H1 (cell line): ENCODE measurements around the gene CCR9. TPM values are rescaled to one million over a fixed set of nuclear protein-coding genes. Genes with fewer than 3 reads are reported as not detected.

Experiments used
- GABPA ChIP-seq: IDR thresholded peaks from 2 replicates; pipeline ENCODE4 v1.6.1; 2011; ENCODE audit warnings: mild to moderate bottlenecking, low read length, moderate library complexity, borderline replicate concordance; ENCODE audit not compliant: insufficient read depth
- JUND ChIP-seq: IDR thresholded peaks from 2 replicates; pipeline ENCODE4 v1.6.1; 2011; ENCODE audit warnings: mild to moderate bottlenecking, improper control_type of control experiment, low read length
- KDM4A ChIP-seq: IDR thresholded peaks from one replicate; pipeline ENCODE4 v1.7.1; 2012; ENCODE audit warnings: low read depth, mild to moderate bottlenecking, moderate library complexity, low read length, inconsistent platforms; ENCODE audit not compliant: severe bottlenecking
- POU5F1 ChIP-seq: IDR thresholded peaks from 2 replicates; pipeline ENCODE4 v1.6.1; 2011; ENCODE audit warnings: low read depth, mild to moderate bottlenecking, low read length, moderate library complexity
- SP1 ChIP-seq: IDR thresholded peaks from 2 replicates; pipeline ENCODE4 v1.6.1; 2011; ENCODE audit warnings: low read depth, low read length
- TAF1 ChIP-seq: IDR thresholded peaks from 2 replicates; pipeline ENCODE4 v1.6.1; 2011; ENCODE audit warnings: mild to moderate bottlenecking, low read depth, low read length
- USF2 ChIP-seq: IDR thresholded peaks from 2 replicates; pipeline ENCODE4 v1.6.1; 2011; ENCODE audit warnings: low read length, improper control_type of control experiment
- ZNF274 ChIP-seq: IDR thresholded peaks from 2 replicates; pipeline ENCODE4 v1.7.0; 2012; ENCODE audit warnings: low read length, borderline replicate concordance; ENCODE audit errors: extremely low read depth
- polyA plus RNA-seq, 7 experiments: library from polyadenylated mRNA; depleted of rRNA in 3 of 7; stranded (reverse) in 5 of 7; unstranded in 2 of 7; fragments of >200 nt in 5 of 7; fragments of 200-250 nt in 2 of 7; gene quantifications; 1 replicate in 5 of 7; 2 replicates in 1 of 7; 4 replicates in 1 of 7; pipeline versions ENCODE4 v1.2.1 to v1.2.3, GENCODE V29; 2011 to 2013; ENCODE audit warnings: missing spikeins in 2 of 7, mixed read lengths in 2 of 7
- total RNA-seq: library from RNA; stranded (reverse); fragmentation: NEBNext Ultra II Directional; extraction: Animal tissue kit (Norgen Biotek cat#: 25700); gene quantifications from 2 replicates; pipeline ENCODE4 v1.2.1, GENCODE V29; 2021

The CCR9 gene
- total and polyA plus RNA-seq, 2 of the 8 experiments (the other 6 are each of a cell fraction or from before 2014, with no cell fraction given), result not detected

- TF ChIP-seq JUND (no peak), SP1 (no peak), ZNF274 (no peak), TAF1 (no peak), USF2 (no peak), GABPA (no peak), POU5F1 (no peak), KDM4A (no peak)
Measured at GRCh38 chr3:45942051-45942825, 55.9 kb downstream of the CCR9 start (continued).
